SU-DHL-6 (cell line): Measurements from ENCODE around the gene CCDC116.
"Not testable (repeated sequence)": the region's sequence is repeated elsewhere in the genome, so short reads cannot be mapped to it uniquely, and the experiment has no call there.

Experiments used
- H2AFZ ChIP-seq: fragments of 200-600 bp; sonication (generic); 2 replicates; pipeline ENCODE4 v1.6.1; 2014; ENCODE audit warnings: low read depth, mild to moderate bottlenecking, moderate library complexity, mixed read lengths, antibody characterized with exemption, low read length; ENCODE audit not compliant: severe bottlenecking
- H3F3A ChIP-seq: fragments of 200-600 bp; shearing (Covaris generic); 2 replicates; pipeline ENCODE4 v1.6.0; 2016; ENCODE audit warnings: antibody characterized with exemption, mild to moderate bottlenecking; ENCODE audit not compliant: insufficient read depth
- H3K27ac ChIP-seq: fragments of 200-600 bp; sonication (generic); 2 replicates; pipeline ENCODE4 v1.5.1; 2016; ENCODE audit warnings: low read depth, mild to moderate bottlenecking, low read length, moderate library complexity, mixed read lengths
- H3K27me3 ChIP-seq: fragments of 200-600 bp; sonication (generic), shearing (Covaris generic); 2 replicates; pipeline ENCODE4 v1.6.0; 2014; ENCODE audit warnings: mild to moderate bottlenecking, low read length
- H3K36me3 ChIP-seq: fragments of 200-600 bp; sonication (generic); 2 replicates; pipeline ENCODE4 v1.6.1; 2014; ENCODE audit warnings: mild to moderate bottlenecking, low read length, mixed read lengths
- H3K4me2 ChIP-seq: fragments of 300-600, 200-600 bp; shearing (Covaris generic), sonication (generic); 2 replicates; pipeline ENCODE4 v1.6.0; 2014; ENCODE audit warnings: low read length, low read depth, mild to moderate bottlenecking; ENCODE audit not compliant: poor library complexity, severe bottlenecking
- H3K4me3 ChIP-seq: fragments of 200-600 bp; sonication (generic); 2 replicates; pipeline ENCODE4 v1.5.1; 2014; ENCODE audit warnings: antibody characterized with exemption, low read length, mild to moderate bottlenecking, mixed read lengths; ENCODE audit not compliant: insufficient read depth, poor library complexity, severe bottlenecking
- H3K79me2 ChIP-seq: fragments of 200-600 bp; sonication (generic); 2 replicates; pipeline ENCODE4 v1.6.1; 2014; ENCODE audit warnings: mild to moderate bottlenecking, low read length, moderate library complexity; ENCODE audit not compliant: insufficient read depth
- H3K9ac ChIP-seq: fragments of 200-600 bp; sonication (generic); 2 replicates; pipeline ENCODE4 v1.7.0; 2014; ENCODE audit warnings: mild to moderate bottlenecking, low read length
- H3K9me2 ChIP-seq: fragments of 200-600 bp; sonication (generic); replicated peaks from 2 replicates; pipeline ENCODE4 v1.6.1; 2014; ENCODE audit warnings: low read length; ENCODE audit not compliant: insufficient read depth
- H3K9me3 ChIP-seq: fragments of 200-600 bp; sonication (generic); 2 replicates; pipeline ENCODE4 v1.6.1; 2014; ENCODE audit warnings: low read length, mixed read lengths; ENCODE audit not compliant: insufficient read depth
- H4K20me1 ChIP-seq: fragments of 200-600 bp; sonication (generic); 2 replicates; pipeline ENCODE4 v1.6.1; 2014; ENCODE audit warnings: low read depth, mild to moderate bottlenecking, antibody characterized with exemption, low read length, moderate library complexity, mixed read lengths
- EZH2phosphoT487 ChIP-seq: fragments of 200-600 bp; sonication (generic), shearing (Covaris generic); conservative IDR thresholded peaks from 2 replicates; pipeline ENCODE4 v1.6.1; 2018; ENCODE audit warnings: mild to moderate bottlenecking, antibody characterized with exemption, low read length, moderate library complexity, mixed read lengths
- TF ChIP-seq, protein P1 (sequence below): fragments of 200-600 bp; sonication (generic); IDR thresholded peaks from one replicate; pipeline ENCODE4 v1.5.1; 2017; ENCODE audit warnings: antibody characterized with exemption, mild to moderate bottlenecking, low read length, moderate library complexity; ENCODE audit not compliant: insufficient read depth, poor library complexity, severe bottlenecking

The CCDC116 gene

DNA sequence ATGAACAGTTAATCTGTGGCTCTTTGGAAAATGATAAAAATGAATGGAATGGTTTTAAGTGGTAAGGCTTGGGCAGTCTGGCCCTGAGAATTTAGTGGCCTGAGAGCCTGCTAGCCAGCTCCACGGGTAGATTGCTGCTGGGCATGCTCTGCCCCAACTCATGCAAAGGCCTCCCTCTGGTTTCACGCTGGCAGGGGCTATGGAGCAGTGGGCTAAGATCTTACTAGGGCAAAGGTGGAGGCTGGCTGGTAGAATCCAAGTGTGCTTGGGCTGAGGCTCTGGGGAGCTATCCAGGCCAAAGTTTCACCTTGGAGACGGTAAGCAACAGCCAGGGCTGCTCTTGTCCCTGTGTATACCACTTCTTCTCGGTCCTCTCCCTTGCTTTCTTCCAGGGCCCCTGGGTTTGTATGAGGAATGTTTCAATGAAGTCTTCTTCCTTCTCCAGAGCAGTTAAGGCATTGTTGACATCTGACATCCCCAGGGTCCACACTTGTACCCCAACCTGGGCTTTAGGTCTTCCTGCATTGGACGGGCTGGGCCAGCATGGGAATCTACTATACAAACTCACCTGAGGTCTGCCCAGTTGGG, 37.6 kb upstream of the CCDC116 start:
- Histone ChIP-seq H3K36me3 (no peaks in the 10 kb centered on the region), H3K9ac (no peak overlapping the region), H3K27ac (no peak overlapping the region), H3K9me2 (no peaks in the 10 kb centered on the region), H3K27me3 (no peaks in the 10 kb centered on the region), H3K4me2 (no peak overlapping the region), H3K4me3 (no peak overlapping the region), H2AFZ (no peak overlapping the region), H3F3A (no peaks in the 10 kb centered on the region), H3K9me3 (no peaks in the 10 kb centered on the region), H3K79me2 (peaks cover 83% of the 10 kb centered on the region), H4K20me1 (no peaks in the 10 kb centered on the region)
- TF ChIP-seq, protein P1, sequence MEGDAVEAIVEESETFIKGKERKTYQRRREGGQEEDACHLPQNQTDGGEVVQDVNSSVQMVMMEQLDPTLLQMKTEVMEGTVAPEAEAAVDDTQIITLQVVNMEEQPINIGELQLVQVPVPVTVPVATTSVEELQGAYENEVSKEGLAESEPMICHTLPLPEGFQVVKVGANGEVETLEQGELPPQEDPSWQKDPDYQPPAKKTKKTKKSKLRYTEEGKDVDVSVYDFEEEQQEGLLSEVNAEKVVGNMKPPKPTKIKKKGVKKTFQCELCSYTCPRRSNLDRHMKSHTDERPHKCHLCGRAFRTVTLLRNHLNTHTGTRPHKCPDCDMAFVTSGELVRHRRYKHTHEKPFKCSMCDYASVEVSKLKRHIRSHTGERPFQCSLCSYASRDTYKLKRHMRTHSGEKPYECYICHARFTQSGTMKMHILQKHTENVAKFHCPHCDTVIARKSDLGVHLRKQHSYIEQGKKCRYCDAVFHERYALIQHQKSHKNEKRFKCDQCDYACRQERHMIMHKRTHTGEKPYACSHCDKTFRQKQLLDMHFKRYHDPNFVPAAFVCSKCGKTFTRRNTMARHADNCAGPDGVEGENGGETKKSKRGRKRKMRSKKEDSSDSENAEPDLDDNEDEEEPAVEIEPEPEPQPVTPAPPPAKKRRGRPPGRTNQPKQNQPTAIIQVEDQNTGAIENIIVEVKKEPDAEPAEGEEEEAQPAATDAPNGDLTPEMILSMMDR, result no peak
- no peak for TF ChIP-seq EZH2phosphoT487

DNA sequence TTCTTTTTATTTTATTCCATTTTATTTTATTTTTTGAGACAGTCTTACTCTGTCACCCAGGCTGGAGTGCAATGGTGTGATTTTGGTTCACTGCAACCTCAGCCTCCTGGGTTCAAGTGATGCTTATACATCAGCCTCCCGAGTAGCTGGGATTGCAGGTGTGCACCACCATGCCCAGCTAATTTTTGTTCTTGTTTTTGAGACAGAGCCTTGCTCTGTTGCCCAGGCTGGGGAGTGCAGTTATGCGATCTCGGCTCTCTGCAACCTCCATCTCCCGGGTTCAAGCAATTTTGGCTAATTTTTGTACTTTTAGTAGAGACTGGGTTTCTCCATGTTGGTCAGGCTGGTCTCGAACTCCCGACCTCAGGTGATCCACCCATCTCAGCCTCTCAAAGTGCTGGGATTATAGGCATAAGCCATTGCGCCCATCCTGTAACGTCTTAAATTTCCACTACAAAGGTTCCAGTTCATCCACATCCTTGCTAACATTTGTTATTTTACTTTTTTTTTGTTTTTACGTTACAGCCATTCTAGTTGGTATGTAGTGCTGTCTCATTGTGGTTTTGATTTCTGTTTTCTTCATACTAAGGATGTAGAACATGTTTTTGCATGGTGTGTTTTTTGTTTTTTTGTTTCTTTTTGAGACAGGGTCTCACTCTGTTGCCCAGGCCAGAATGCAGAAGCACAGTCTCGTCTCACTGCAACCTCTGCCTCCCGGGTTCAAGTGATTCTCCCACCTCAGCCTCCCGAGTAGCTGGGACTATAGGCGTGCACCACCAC, 36.0 kb upstream of the CCDC116 start:
- H4K20me1 ChIP-seq, H3K9me2 ChIP-seq, H3K36me3 ChIP-seq, H3K27ac ChIP-seq, H3F3A ChIP-seq, H3K4me3 ChIP-seq, H3K4me2 ChIP-seq, H2AFZ ChIP-seq, H3K9me3 ChIP-seq, H3K27me3 ChIP-seq, H3K9ac ChIP-seq: not testable (repeated sequence)
- H3K79me2 ChIP-seq, result peaks cover 78% of the 10 kb centered on the region

DNA sequence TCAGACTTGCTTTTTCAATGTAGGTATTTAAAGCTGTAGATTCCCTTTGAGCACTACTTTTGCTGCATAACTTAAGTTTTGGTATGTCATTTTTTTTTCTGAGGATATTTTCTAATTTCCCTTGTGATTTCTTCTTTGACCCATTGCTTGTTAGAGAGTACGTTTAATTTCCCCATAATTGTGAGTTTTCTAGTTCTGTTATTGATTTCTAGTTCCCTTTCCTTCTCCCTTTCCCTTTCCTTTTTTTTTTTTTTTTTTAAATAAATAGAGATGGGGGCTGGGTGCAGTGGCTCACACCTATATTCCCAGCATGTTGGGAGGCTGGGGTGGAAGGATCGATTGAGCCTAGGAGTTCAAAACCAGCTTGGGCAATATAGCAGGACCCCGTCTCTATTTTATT, 34.3 kb upstream of the CCDC116 start:
- H3K4me3 ChIP-seq, result no peak overlapping the region
- H3F3A ChIP-seq, result no peaks in the 10 kb centered on the region
- H3K27me3 ChIP-seq, result no peaks in the 10 kb centered on the region
- H3K9me3 ChIP-seq, result no peaks in the 10 kb centered on the region
- no peak overlapping the region for H2AFZ ChIP-seq
- no peak for TF ChIP-seq EZH2phosphoT487
- TF ChIP-seq, protein P1, result no peak
- H3K79me2 ChIP-seq, result peaks cover 71% of the 10 kb centered on the region
- no peak overlapping the region for H3K27ac ChIP-seq
- H3K36me3 ChIP-seq, result no peaks in the 10 kb centered on the region
- H4K20me1 ChIP-seq, result no peaks in the 10 kb centered on the region
- no peaks in the 10 kb centered on the region for H3K9me2 ChIP-seq
- no peak overlapping the region for H3K9ac ChIP-seq
- no peak overlapping the region for H3K4me2 ChIP-seq
